H1 (cell line): ENCODE data around the gene PFKFB1. TPM values are rescaled to one million over a fixed set of nuclear protein-coding genes. Genes with fewer than 3 reads are reported as not detected.

Experiments used
- CTCF ChIA-PET: fragments of 300-600 bp; sonication (Branson Sonifier 250); formaldehyde crosslinking; loops from one replicate; lab custom pipeline; 2021; ENCODE audit not compliant: partially characterized antibody; lab: Charles Lee
- POLR2A ChIA-PET: fragments of 300-600 bp; sonication (Branson Sonifier 250); formaldehyde crosslinking; loops from one replicate; lab custom pipeline; 2021; ENCODE audit warnings: inconsistent platforms; ENCODE audit not compliant: partially characterized antibody; lab: Charles Lee
- DNase-seq, 2 experiments: peaks; one replicate each; pipeline versions ENCODE4 v3.0.0 to v3.0.0-alpha.2; 2010 to 2022; ENCODE audit warnings: low spot score in 2 of 2, low read depth in 1 of 2, mixed read lengths in 1 of 2
- FAIRE-seq: peaks from 2 replicates; lab custom pipeline; 2011; peaks lifted over from hg19 to GRCh38; lab: Jason Lieb, UNC
- H2AFZ ChIP-seq: 2 replicates; pipeline ENCODE4 v1.8.1; 2012; ENCODE audit warnings: low read length, inconsistent platforms
- H2AK5ac ChIP-seq: 2 replicates; pipeline ENCODE4 v1.6.1; 2013; ENCODE audit warnings: low read depth, low read length
- H2BK120ac ChIP-seq: replicated peaks from 2 replicates; pipeline ENCODE3; 2013; ENCODE audit warnings: low read depth, low read length, inconsistent platforms
- H2BK12ac ChIP-seq: 2 replicates; pipeline ENCODE4 v1.6.1; 2013; ENCODE audit warnings: low read depth, low read length
- H2BK15ac ChIP-seq: 2 replicates; pipeline ENCODE4 v1.6.1; 2013; ENCODE audit warnings: low read length
- H2BK20ac ChIP-seq: 2 replicates; pipeline ENCODE4 v1.6.1; 2013; ENCODE audit warnings: low read length
- H2BK5ac ChIP-seq: 2 replicates; pipeline ENCODE4 v1.6.1; 2013; ENCODE audit warnings: low read depth, low read length
- H3K14ac ChIP-seq: 2 replicates; pipeline ENCODE4 v1.6.1; 2013; ENCODE audit warnings: inconsistent platforms; ENCODE audit not compliant: insufficient read length
- H3K18ac ChIP-seq: 2 replicates; pipeline ENCODE4 v1.6.1; 2013; ENCODE audit warnings: low read length; ENCODE audit errors: extremely low read depth
- H3K23ac ChIP-seq: 2 replicates; pipeline ENCODE4 v1.6.1; 2013; ENCODE audit warnings: inconsistent platforms; ENCODE audit not compliant: insufficient read length
- H3K23me2 ChIP-seq: 2 replicates; pipeline ENCODE4 v1.6.1; 2013; ENCODE audit warnings: low read depth, low read length
- H3K27ac ChIP-seq: 2 replicates; pipeline ENCODE4 v1.6.1; 2011; ENCODE audit warnings: low read depth, low read length, inconsistent platforms
- H3K27me3 ChIP-seq, 4 experiments: replicated peaks in 1 of 4; 1 replicate in 1 of 4; 2 replicates in 3 of 4; pipeline versions ENCODE4 v1.6.1 to v1.8.1; 2011 to 2013; ENCODE audit warnings: low read length in 3 of 4, mild to moderate bottlenecking in 3 of 4, inconsistent platforms in 2 of 4, mixed read lengths in 2 of 4, moderate library complexity in 1 of 4; ENCODE audit not compliant: control insufficient read depth in 3 of 4, insufficient read depth in 3 of 4; ENCODE audit errors: extremely low read depth in 1 of 4
- H3K36me3 ChIP-seq, 4 experiments: 2 replicates each; pipeline versions ENCODE4 v1.6.1 to v1.8.1; 2011 to 2013; ENCODE audit warnings: mild to moderate bottlenecking in 4 of 4, low read length in 3 of 4, moderate library complexity in 2 of 4, control low read depth in 1 of 4, inconsistent platforms in 1 of 4; ENCODE audit not compliant: insufficient read depth in 4 of 4, control insufficient read depth in 2 of 4
- H3K4ac ChIP-seq: replicated peaks from 2 replicates; pipeline ENCODE3; 2013; ENCODE audit warnings: low read length, low read depth, mixed read lengths, inconsistent platforms; ENCODE audit not compliant: insufficient read length
- H3K4me1 ChIP-seq, 4 experiments: replicated peaks in 1 of 4; 1 replicate in 1 of 4; 2 replicates in 3 of 4; pipeline versions ENCODE4 v1.6.1 to v1.8.1; 2011 to 2013; ENCODE audit warnings: low read length in 3 of 4, inconsistent platforms in 2 of 4, mixed read lengths in 1 of 4; ENCODE audit not compliant: insufficient read depth in 4 of 4, control insufficient read depth in 3 of 4
- H3K4me2 ChIP-seq, 2 experiments: 2 replicates each; pipeline versions ENCODE4 v1.6.1 to v1.8.1; 2011 to 2013; ENCODE audit warnings: low read depth in 2 of 2, low read length in 2 of 2, control low read depth in 1 of 2, inconsistent platforms in 1 of 2, mild to moderate bottlenecking in 1 of 2; ENCODE audit not compliant: insufficient read depth in 1 of 2
- H3K4me3 ChIP-seq, 4 experiments: fragments of 200-600, 300-600 bp in 1 of 4; sonication (generic), shearing (Covaris generic), sonication (Bioruptor Twin) in 1 of 4; 2 replicates each; pipeline versions ENCODE4 v1.5.1 to v1.8.1; 2011 to 2016; ENCODE audit warnings: low read length in 4 of 4, low read depth in 3 of 4, control low read depth in 2 of 4, inconsistent platforms in 2 of 4, mild to moderate bottlenecking in 2 of 4, mixed read lengths in 1 of 4, moderate library complexity in 1 of 4; ENCODE audit not compliant: insufficient read depth in 2 of 4; ENCODE audit errors: extremely low read depth in 1 of 4
- H3K56ac ChIP-seq: replicated peaks from 2 replicates; pipeline ENCODE3; 2013; ENCODE audit warnings: low read depth, mild to moderate bottlenecking, mixed read lengths, low read length, inconsistent platforms; ENCODE audit not compliant: insufficient read length
- H3K79me1 ChIP-seq: 2 replicates; pipeline ENCODE4 v1.6.1; 2013; ENCODE audit warnings: low read depth, low read length, control low read depth
- H3K79me2 ChIP-seq, 2 experiments: 2 replicates each; pipeline versions ENCODE4 v1.6.1 to v1.8.1; 2012 to 2013; ENCODE audit warnings: low read length in 2 of 2, mild to moderate bottlenecking in 2 of 2, inconsistent platforms in 1 of 2; ENCODE audit not compliant: insufficient read depth in 2 of 2, control insufficient read depth in 1 of 2
- H3K9ac ChIP-seq, 4 experiments: replicated peaks in 1 of 4; 1 replicate in 1 of 4; 2 replicates in 3 of 4; pipeline versions ENCODE4 v1.6.1 to v1.8.1; 2011 to 2013; ENCODE audit warnings: low read depth in 3 of 4, low read length in 3 of 4, control low read depth in 2 of 4, mild to moderate bottlenecking in 2 of 4, moderate library complexity in 2 of 4, inconsistent platforms in 1 of 4; ENCODE audit errors: extremely low read depth in 1 of 4
- H3K9me3 ChIP-seq, 2 experiments: 2 replicates each; pipeline versions ENCODE4 v1.6.1 to v1.8.1; 2012 to 2013; ENCODE audit warnings: mild to moderate bottlenecking in 2 of 2, moderate library complexity in 2 of 2, control low read depth in 1 of 2, inconsistent platforms in 1 of 2, low read depth in 1 of 2, low read length in 1 of 2, mixed read lengths in 1 of 2; ENCODE audit not compliant: insufficient read depth in 2 of 2
- H4K20me1 ChIP-seq, 2 experiments: replicated peaks in 1 of 2; 2 replicates each; pipeline versions ENCODE3 to v1.8.1; 2011 to 2013; ENCODE audit warnings: inconsistent platforms in 2 of 2, low read length in 2 of 2, mild to moderate bottlenecking in 1 of 2; ENCODE audit not compliant: insufficient read depth in 2 of 2, control insufficient read depth in 1 of 2
- H4K5ac ChIP-seq: 2 replicates; pipeline ENCODE4 v1.6.1; 2013; ENCODE audit warnings: low read length, low read depth, mixed read lengths, inconsistent platforms; ENCODE audit not compliant: insufficient read length
- H4K8ac ChIP-seq: 2 replicates; pipeline ENCODE4 v1.8.0; 2013; ENCODE audit warnings: mild to moderate bottlenecking, moderate library complexity, low read length, inconsistent platforms; ENCODE audit not compliant: insufficient read depth; ENCODE audit errors: extremely low read depth
- H4K91ac ChIP-seq: replicated peaks from 2 replicates; pipeline ENCODE3; 2013; ENCODE audit warnings: low read length, mixed read lengths, inconsistent platforms; ENCODE audit not compliant: insufficient read length
- ATF2 ChIP-seq: IDR thresholded peaks from 2 replicates; pipeline ENCODE4 v1.6.1; 2012; ENCODE audit warnings: low read length, inconsistent platforms
- CREB1 ChIP-seq: IDR thresholded peaks from 2 replicates; pipeline ENCODE4 v1.6.1; 2012; ENCODE audit warnings: inconsistent platforms
- EZH2 ChIP-seq: fragments of 200-600 bp; sonication (generic); IDR thresholded peaks from 2 replicates; pipeline ENCODE4 v1.7.1; 2012; ENCODE audit warnings: low read depth, mild to moderate bottlenecking, moderate library complexity, low read length, inconsistent platforms; ENCODE audit not compliant: severe bottlenecking
- HDAC2 ChIP-seq, 2 experiments: fragments of 300-600 bp in 1 of 2; sonication (generic) in 1 of 2; IDR thresholded peaks; 2 replicates each; pipeline ENCODE4 v1.6.1; 2011 to 2012; ENCODE audit warnings: low read depth in 2 of 2, low read length in 2 of 2, mild to moderate bottlenecking in 2 of 2, moderate library complexity in 2 of 2, borderline replicate concordance in 1 of 2, inconsistent platforms in 1 of 2
- KDM5A ChIP-seq: fragments of 200-600 bp; IDR thresholded peaks from 2 replicates; pipeline ENCODE4 v1.7.1; 2012; ENCODE audit warnings: mild to moderate bottlenecking, low read length, inconsistent platforms, mixed read lengths
- PHF8 ChIP-seq: fragments of 200-600 bp; sonication (generic); conservative IDR thresholded peaks from 2 replicates; pipeline ENCODE4 v1.7.1; 2012; ENCODE audit warnings: low read depth, mild to moderate bottlenecking, inconsistent platforms, low read length, moderate library complexity
- POLR2A ChIP-seq, 2 experiments: IDR thresholded peaks; 1 replicate in 1 of 2; 2 replicates in 1 of 2; pipeline ENCODE4 v1.6.1; 2011; ENCODE audit warnings: low read depth in 2 of 2, low read length in 2 of 2, mild to moderate bottlenecking in 2 of 2; ENCODE audit errors: control extremely low read depth in 1 of 2
- RFX5 ChIP-seq: IDR thresholded peaks from 2 replicates; pipeline ENCODE4 v1.6.1; 2011; ENCODE audit warnings: low read depth, low read length, improper control_type of control experiment, borderline replicate concordance
- RNF2 ChIP-seq: fragments of 200-900, 300-1000 bp; sonication (generic); IDR thresholded peaks from 2 replicates; pipeline ENCODE4 v1.7.1; 2016; ENCODE audit warnings: borderline replicate concordance, low read depth, mild to moderate bottlenecking, antibody characterized with exemption, low read length; ENCODE audit not compliant: poor library complexity, severe bottlenecking; ENCODE audit errors: missing control alignments
- RXRA ChIP-seq: IDR thresholded peaks from 2 replicates; pipeline ENCODE4 v1.6.1; 2011; ENCODE audit warnings: low read depth, mild to moderate bottlenecking, low read length, moderate library complexity; ENCODE audit not compliant: insufficient read depth
- SIX5 ChIP-seq: IDR thresholded peaks from 2 replicates; pipeline ENCODE4 v1.6.1; 2011; ENCODE audit warnings: mild to moderate bottlenecking, low read depth, low read length
- SP1 ChIP-seq: IDR thresholded peaks from 2 replicates; pipeline ENCODE4 v1.6.1; 2011; ENCODE audit warnings: low read depth, low read length
- WGBS, 2 experiments: shearing (Covaris generic) in 1 of 2; methylation state at CpG; one replicate each; pipeline versions ENCODE4 v1.1.6 to v1.1.7; 2013 to 2015; ENCODE audit warnings: low lambda C conversion rate in 2 of 2, mixed read lengths in 2 of 2, inconsistent platforms in 1 of 2, low coverage in 1 of 2, missing lambda C conversion rate in 1 of 2; ENCODE audit not compliant: insufficient replicate concordance in 2 of 2, insufficient coverage in 1 of 2, insufficient read length in 1 of 2; ENCODE audit errors: extremely low coverage in 1 of 2, missing lambda C conversion rate in 1 of 2; 5-methylcytosine and 5-hydroxymethylcytosine counted together
- polyA plus RNA-seq, 7 experiments: library from polyadenylated mRNA; depleted of rRNA in 3 of 7; stranded (reverse) in 5 of 7; unstranded in 2 of 7; fragments of >200 nt in 5 of 7; fragments of 200-250 nt in 2 of 7; gene quantifications; 1 replicate in 5 of 7; 2 replicates in 1 of 7; 4 replicates in 1 of 7; pipeline versions ENCODE4 v1.2.1 to v1.2.3, GENCODE V29; 2011 to 2013; ENCODE audit warnings: missing spikeins in 2 of 7, mixed read lengths in 2 of 7
- total RNA-seq: library from RNA; stranded (reverse); fragmentation: NEBNext Ultra II Directional; extraction: Animal tissue kit (Norgen Biotek cat#: 25700); gene quantifications from 2 replicates; pipeline ENCODE4 v1.2.1, GENCODE V29; 2021

Gene PFKFB1
- total and polyA plus RNA-seq, 2 of the 8 experiments (the other 6 are each of a cell fraction or from before 2014, with no cell fraction given) = 0.26 to 0.30 TPM

DNA sequence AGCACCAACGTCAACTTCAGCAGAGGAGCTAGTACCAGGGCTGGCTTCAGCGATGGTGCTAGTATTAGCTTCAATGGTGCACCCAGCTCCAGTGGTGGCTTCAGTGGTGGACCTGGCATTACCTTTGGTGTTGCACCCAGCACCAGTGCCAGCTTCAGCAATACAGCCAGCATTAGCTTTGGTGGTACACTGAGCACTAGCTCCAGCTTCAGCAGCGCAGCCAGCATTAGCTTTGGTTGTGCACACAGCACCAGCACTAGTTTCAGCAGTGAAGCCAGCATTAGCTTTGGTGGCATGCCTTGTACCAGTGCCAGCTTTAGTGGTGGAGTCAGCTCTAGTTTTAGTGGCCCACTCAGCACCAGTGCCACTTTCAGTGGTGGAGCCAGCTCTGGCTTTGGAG is 65.1 kb downstream of the PFKFB1 start:
- Histone ChIP-seq H4K5ac (no peak overlapping the region), H2BK5ac (no peak overlapping the region), H3K36me3 (peaks cover 2 to 62% (median 31%) of the 10 kb centered on the region in 4 experiments; a peak in 6 of 8 replicates), H4K8ac (no peak overlapping the region), H2BK15ac (no peak overlapping the region), H2AK5ac (no peak overlapping the region), H2BK20ac (no peak overlapping the region), H3K9ac (no peak overlapping the region), H3K14ac (no peak overlapping the region), H3K79me2 (no peaks in the 10 kb centered on the region), H3K9me3 (no peaks in the 10 kb centered on the region), H3K4me1 (no peaks in the 10 kb centered on the region), H2BK12ac (no peak overlapping the region), H3K18ac (no peak overlapping the region), H4K20me1 (peaks cover 0 to 7% of the 10 kb centered on the region in 2 experiments), H3K4me3 (no peak overlapping the region), H3K23me2 (no peaks in the 10 kb centered on the region), H3K56ac (no peak overlapping the region), H3K79me1 (no peaks in the 10 kb centered on the region), H3K27ac (no peak overlapping the region), H3K23ac (no peak overlapping the region), H2AFZ (no peak overlapping the region), H2BK120ac (no peak overlapping the region), H3K4me2 (no peak overlapping the region), H4K91ac (no peak overlapping the region), H3K27me3 (no peaks in the 10 kb centered on the region), H3K4ac (no peak overlapping the region)
- ChIA-PET POLR2A (no interaction called here), CTCF (interaction anchor here (1.2 kb wide), 1 partner anchor 37 kb away, joined by 3 read pairs; no protein-coding TSS in a partner anchor)
- no peak for FAIRE-seq
- no peak for DNase-seq
- WGBS, 2 experiments = 94% methylated on average over 3 of the region's 3 CpGs; no CpG with 5 or more reads in 1 of the 2 experiments
- TF ChIP-seq HDAC2 (IDR thresholded peaks at IDR 0.05; ENCODE audit: borderline replicate concordance in 1 of 2, low read depth in 2 of 2, low read length in 2 of 2) = no peak
- TF ChIP-seq RXRA = no peak
- TF ChIP-seq RNF2 = no peak
- TF ChIP-seq CREB1 = no peak
- TF ChIP-seq RFX5 = no peak
- TF ChIP-seq POLR2A (IDR thresholded peaks at IDR 0.05; ENCODE audit: control extremely low read depth in 1 of 2, low read depth in 2 of 2, low read length in 2 of 2) = no peak
- TF ChIP-seq EZH2 = no peak
- TF ChIP-seq KDM5A = no peak
- TF ChIP-seq SIX5 = no peak
- TF ChIP-seq PHF8 = no peak
- TF ChIP-seq ATF2 = no peak
- TF ChIP-seq SP1 = no peak
